Brain microvascular endothelial cell (primary cell): ENCODE measurements around the gene CRYGS.

ENCODE experiments used
- DNase-seq: peaks from one replicate; pipeline ENCODE4 v3.0.0-alpha.2; 2020
- H3K27ac ChIP-seq: fragments of 250-450 bp; sonication (Bioruptor Pico); 2 replicates; pipeline ENCODE4 v1.5.1; 2020; ENCODE audit warnings: mild to moderate bottlenecking, moderate library complexity
- H3K27me3 ChIP-seq: fragments of 250-450 bp; sonication (Bioruptor Pico); replicated peaks from 2 replicates; pipeline ENCODE4 v1.5.1; 2020; ENCODE audit warnings: mild to moderate bottlenecking
- H3K36me3 ChIP-seq: fragments of 250-450 bp; sonication (Bioruptor Pico); replicated peaks from 2 replicates; pipeline ENCODE4 v1.5.1; 2020; ENCODE audit warnings: mild to moderate bottlenecking
- H3K4me3 ChIP-seq: 2 replicates; pipeline ENCODE4 v1.5.1; 2011; ENCODE audit warnings: low read depth, mild to moderate bottlenecking, control low read depth, low read length, moderate library complexity
- CTCF ChIP-seq: IDR thresholded peaks from 2 replicates; pipeline ENCODE4 v1.5.1; 2011; ENCODE audit warnings: low read depth, mild to moderate bottlenecking, moderate library complexity, low read length, control low read depth, inconsistent platforms; ENCODE audit errors: missing control alignments
- in situ Hi-C: cut with HindIII; loops from 2 replicates; pipeline ENCODE4 v1.10.0; 2017; ENCODE audit warnings: low sequenced_read_pairs, low pct_ligation_motif_present

CRYGS gene

GRCh38 chr3:186520431-186520830 is 23.7 kb downstream of the CRYGS start:
- H3K4me3 ChIP-seq: no peak overlapping the region
- H3K27me3 ChIP-seq: no peaks in the 10 kb centered on the region
- no peak for DNase-seq
- in situ Hi-C loops: no loop called here
- no peak overlapping the region for H3K27ac ChIP-seq
- no peak for TF ChIP-seq CTCF
- no peaks in the 10 kb centered on the region for H3K36me3 ChIP-seq

GRCh38 chr3:186519021-186519658 is 25.0 kb downstream of the CRYGS start:
- no peak for TF ChIP-seq CTCF
- H3K27ac ChIP-seq: no peak overlapping the region
- H3K27me3 ChIP-seq: no peaks in the 10 kb centered on the region
- no peak for DNase-seq
- no peaks in the 10 kb centered on the region for H3K36me3 ChIP-seq
- no peak overlapping the region for H3K4me3 ChIP-seq
- in situ Hi-C loops: no loop called here

GRCh38 chr3:186517218-186517617 is 27.0 kb downstream of the CRYGS start:
- no peaks in the 10 kb centered on the region for H3K36me3 ChIP-seq
- H3K27ac ChIP-seq: no peak overlapping the region
- in situ Hi-C loops: no loop called here
- DNase-seq: no peak
- no peak overlapping the region for H3K4me3 ChIP-seq
- no peaks in the 10 kb centered on the region for H3K27me3 ChIP-seq
- no peak for TF ChIP-seq CTCF

- no peak for TF ChIP-seq CTCF
- Histone ChIP-seq H3K27me3 (no peaks in the 10 kb centered on the region), H3K36me3 (no peaks in the 10 kb centered on the region), H3K27ac (no peak overlapping the region), H3K4me3 (no peak overlapping the region)
- in situ Hi-C loops: no loop called here
- no peak for DNase-seq
Observed at GRCh38 chr3:186516646-186517045, 27.5 kb downstream of the CRYGS start.

- in situ Hi-C loops: no loop called here
- TF ChIP-seq CTCF: no peak
- no peak for DNase-seq
- no peaks in the 10 kb centered on the region for H3K27me3 ChIP-seq
- H3K4me3 ChIP-seq: no peak overlapping the region
- H3K36me3 ChIP-seq: no peaks in the 10 kb centered on the region
- no peak overlapping the region for H3K27ac ChIP-seq
Observed at GRCh38 chr3:186515125-186515524, 29.1 kb downstream of the CRYGS start.

- Histone ChIP-seq H3K4me3 (no peak overlapping the region), H3K36me3 (no peaks in the 10 kb centered on the region), H3K27me3 (no peaks in the 10 kb centered on the region), H3K27ac (no peak overlapping the region)
- TF ChIP-seq CTCF: peak; percentile 62
- in situ Hi-C loops: no loop called here
- no peak for DNase-seq
Observed at GRCh38 chr3:186514296-186515002, 29.7 kb downstream of the CRYGS start.
